ENCODE data around the gene CSMD2. TPM values are rescaled to one million over a fixed set of nuclear protein-coding genes. Genes with fewer than 3 reads are reported as not detected.
"Not testable (repeated sequence)": the region's sequence is repeated elsewhere in the genome, so short reads cannot be mapped to it uniquely, and the experiment has no call there.

Gene CSMD2
- total RNA-seq, 3 donors from 2014 or later = 0.12 to 0.41 (median 0.28) TPM

DNA sequence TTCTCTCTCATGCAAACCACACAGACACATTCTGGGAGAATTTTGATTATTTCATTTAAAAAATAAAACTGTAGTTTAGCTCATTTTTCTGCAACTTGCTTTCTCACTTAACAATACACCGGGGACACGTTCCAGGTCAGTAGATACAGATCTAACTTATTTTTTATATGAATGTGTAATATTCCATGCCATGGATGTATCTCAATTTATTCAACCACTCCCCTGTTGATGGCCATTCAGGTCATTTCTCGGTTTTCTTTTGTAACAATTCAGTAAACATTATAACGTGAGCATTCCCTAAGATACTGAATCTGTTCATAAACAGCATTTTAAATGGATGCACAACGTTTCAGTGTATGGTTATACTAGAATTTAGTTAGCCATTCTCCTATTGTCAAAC is 64.7 kb downstream of the CSMD2 start:
- TF ChIP-seq, protein P1, sequence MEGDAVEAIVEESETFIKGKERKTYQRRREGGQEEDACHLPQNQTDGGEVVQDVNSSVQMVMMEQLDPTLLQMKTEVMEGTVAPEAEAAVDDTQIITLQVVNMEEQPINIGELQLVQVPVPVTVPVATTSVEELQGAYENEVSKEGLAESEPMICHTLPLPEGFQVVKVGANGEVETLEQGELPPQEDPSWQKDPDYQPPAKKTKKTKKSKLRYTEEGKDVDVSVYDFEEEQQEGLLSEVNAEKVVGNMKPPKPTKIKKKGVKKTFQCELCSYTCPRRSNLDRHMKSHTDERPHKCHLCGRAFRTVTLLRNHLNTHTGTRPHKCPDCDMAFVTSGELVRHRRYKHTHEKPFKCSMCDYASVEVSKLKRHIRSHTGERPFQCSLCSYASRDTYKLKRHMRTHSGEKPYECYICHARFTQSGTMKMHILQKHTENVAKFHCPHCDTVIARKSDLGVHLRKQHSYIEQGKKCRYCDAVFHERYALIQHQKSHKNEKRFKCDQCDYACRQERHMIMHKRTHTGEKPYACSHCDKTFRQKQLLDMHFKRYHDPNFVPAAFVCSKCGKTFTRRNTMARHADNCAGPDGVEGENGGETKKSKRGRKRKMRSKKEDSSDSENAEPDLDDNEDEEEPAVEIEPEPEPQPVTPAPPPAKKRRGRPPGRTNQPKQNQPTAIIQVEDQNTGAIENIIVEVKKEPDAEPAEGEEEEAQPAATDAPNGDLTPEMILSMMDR (IDR thresholded peaks at IDR 0.05) = no peak
- intact Hi-C loops (cut with DNase I, micrococcal nuclease) = no loop called here
- no peak overlapping the region for H3K4me3 ChIP-seq
- H3K36me3 ChIP-seq (ENCODE audit: low read depth) = no peaks in the 10 kb centered on the region
- H3K4me1 ChIP-seq (ENCODE audit: low read depth) = no peaks in the 10 kb centered on the region
- ATAC-seq (no peak), DNase-seq (no peak)
- no peaks in the 10 kb centered on the region for H3K9me3 ChIP-seq

DNA sequence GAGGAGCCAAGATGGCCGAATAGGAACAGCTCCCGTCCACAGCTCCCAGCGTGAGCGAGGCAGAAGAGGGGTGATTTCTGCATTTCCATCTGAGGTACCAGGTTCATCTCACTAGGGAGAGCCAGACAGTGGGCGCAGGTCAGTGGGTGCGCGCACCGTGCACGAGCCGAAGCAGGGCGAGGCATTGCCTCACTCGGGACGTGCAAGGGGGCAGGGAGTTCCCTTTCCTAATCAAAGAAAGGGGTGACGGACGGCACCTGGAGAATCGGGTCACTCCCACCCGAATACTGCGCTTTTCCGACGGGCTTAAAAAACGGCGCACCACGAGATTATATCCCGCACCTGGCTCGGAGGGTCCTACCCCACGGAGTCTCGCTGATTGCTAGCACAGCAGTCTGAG is 72.6 kb downstream of the CSMD2 start:
- ATAC-seq; H3K9me3 ChIP-seq; H3K4me1 ChIP-seq (ENCODE audit: low read depth); DNase-seq; intact Hi-C loops (cut with DNase I, micrococcal nuclease); H3K4me3 ChIP-seq; H3K36me3 ChIP-seq (ENCODE audit: low read depth): not testable (repeated sequence)

DNA sequence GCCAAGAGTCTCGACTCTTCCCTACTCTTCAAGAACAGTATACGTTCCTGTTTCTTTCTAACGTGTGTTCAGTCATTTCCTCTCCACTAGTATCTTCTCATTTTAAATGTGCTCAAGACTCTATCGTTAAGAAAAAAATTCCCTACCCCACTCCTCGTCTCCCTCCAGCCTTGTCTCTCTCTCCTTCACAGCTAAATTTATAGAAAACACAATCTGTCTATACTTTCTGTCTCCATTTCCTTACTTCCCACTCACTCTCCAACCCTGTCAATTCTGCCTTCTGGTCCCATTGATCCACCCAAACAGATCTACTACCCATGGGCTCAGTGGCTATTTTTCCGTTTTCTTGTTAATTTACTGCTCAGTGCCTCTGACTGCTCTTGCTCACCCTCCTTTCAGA is 75.3 kb downstream of the CSMD2 start:
- ATAC-seq (no peak), DNase-seq (no peak)
- TF ChIP-seq, protein P1 (IDR thresholded peaks at IDR 0.05) = no peak
- intact Hi-C loops (cut with DNase I, micrococcal nuclease) = no loop called here
- Histone ChIP-seq H3K4me3 (no peak overlapping the region), H3K36me3 (ENCODE audit: low read depth) (no peaks in the 10 kb centered on the region), H3K4me1 (ENCODE audit: low read depth) (no peaks in the 10 kb centered on the region), H3K9me3 (no peaks in the 10 kb centered on the region)

DNA sequence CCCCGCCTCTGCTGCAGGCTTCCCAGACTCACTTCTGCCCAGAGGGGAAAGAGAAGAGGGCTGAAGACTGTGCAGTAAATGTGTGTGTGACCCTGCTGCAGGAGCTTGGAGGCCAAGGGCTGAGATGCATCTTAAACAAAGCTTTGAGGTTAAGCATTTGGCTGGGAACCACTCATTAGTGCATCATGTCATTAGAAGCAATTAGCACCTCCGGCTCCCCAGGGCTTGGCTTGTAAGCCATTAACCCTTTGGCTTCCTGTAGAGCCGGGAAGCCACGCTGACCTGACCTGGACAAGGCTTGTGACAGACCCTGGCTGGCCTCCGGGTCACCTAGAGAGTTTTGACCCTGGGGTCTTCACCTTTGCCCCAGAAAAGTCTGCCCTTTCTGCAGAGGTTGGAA is 77.0 kb downstream of the CSMD2 start:
- DNase-seq (no peak), ATAC-seq (no peak)
- no peaks in the 10 kb centered on the region for H3K4me1 ChIP-seq (ENCODE audit: low read depth)
- no peaks in the 10 kb centered on the region for H3K9me3 ChIP-seq
- H3K36me3 ChIP-seq (ENCODE audit: low read depth) = no peaks in the 10 kb centered on the region
- TF ChIP-seq, protein P1 (IDR thresholded peaks at IDR 0.05) = no peak
- no peak overlapping the region for H3K4me3 ChIP-seq
- intact Hi-C loops (cut with DNase I, micrococcal nuclease) = no loop called here

DNA sequence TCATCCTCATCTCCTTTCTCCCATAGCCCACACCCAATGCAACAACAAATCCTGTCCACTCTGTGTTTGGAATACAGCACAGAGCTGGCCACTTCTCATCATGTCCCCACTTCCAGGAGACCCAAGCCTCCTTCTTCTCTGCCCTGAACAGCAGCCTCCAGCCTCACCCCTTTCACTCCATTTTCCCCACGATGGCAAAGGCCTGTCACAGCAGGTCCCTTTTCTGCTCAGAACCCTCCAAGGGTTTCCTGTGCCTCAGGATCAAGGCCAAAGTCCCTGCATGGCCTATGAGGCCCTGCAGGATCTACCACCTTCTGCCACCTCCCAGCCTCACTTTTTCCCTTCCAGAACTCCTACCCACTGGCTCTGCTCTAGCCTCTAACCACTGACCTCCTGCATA is 78.5 kb downstream of the CSMD2 start:
- Histone ChIP-seq H3K9me3 (no peaks in the 10 kb centered on the region), H3K4me1 (ENCODE audit: low read depth) (no peaks in the 10 kb centered on the region), H3K4me3 (no peak overlapping the region), H3K36me3 (ENCODE audit: low read depth) (no peaks in the 10 kb centered on the region)
- no peak for ATAC-seq
- TF ChIP-seq, protein P1 (IDR thresholded peaks at IDR 0.05) = no peak
- no peak for DNase-seq
- intact Hi-C loops (cut with DNase I, micrococcal nuclease) = no loop called here

DNA sequence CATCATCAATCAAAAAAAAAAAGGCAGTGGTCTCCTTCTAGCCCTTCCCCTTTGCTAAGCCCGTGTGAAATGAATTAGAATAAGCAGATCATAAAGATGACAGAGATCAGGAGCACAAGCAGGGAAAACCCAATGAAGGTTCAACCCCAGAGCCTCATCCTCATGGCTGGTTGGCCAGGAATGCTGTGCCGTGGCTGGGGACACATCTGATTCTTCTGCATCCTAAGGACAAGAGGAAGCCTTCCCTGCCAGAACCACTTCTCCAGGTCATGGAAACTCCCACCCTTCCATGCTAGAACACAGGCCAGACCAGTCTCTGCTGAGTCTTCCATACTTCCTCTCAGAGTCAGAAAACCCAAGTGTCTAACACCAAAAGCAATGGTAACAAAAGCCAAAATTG is 81.1 kb downstream of the CSMD2 start:
- ATAC-seq = no peak
- H3K36me3 ChIP-seq (ENCODE audit: low read depth) = no peaks in the 10 kb centered on the region
- H3K9me3 ChIP-seq = no peaks in the 10 kb centered on the region

DNA sequence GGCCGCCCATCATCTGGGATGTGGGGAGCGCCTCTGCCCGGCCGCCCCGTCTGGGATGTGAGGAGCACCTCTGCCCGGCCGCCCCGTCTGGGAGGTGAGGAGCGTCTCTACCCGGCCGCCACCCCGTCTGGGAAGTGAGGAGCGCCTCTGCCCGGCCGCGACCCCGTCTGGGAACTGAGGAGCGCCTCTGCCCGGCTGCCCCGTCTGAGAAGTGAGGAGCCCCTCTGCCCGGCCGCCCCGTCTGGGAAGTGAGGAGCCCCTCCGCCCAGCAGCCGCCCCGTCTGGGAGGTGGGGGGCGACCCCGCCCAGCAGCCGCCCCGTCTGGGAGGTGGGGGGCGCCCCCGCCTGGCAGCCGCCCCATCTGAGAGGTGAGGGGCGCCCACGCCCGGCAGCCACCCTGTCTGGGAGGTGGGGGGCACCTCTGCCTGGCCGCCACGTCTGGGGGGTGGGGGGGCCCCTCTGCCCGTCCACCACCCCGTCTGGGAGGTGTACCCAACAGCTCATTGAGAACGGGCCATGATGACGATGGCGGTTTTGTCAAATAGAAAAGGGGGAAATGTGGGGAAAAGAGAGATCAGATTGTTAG is 82.9 kb downstream of the CSMD2 start:
- H3K9me3 ChIP-seq; ATAC-seq; H3K4me3 ChIP-seq; H3K36me3 ChIP-seq (ENCODE audit: low read depth); H3K4me1 ChIP-seq (ENCODE audit: low read depth); intact Hi-C loops (cut with DNase I, micrococcal nuclease); DNase-seq: not testable (repeated sequence)

More for the DNA sequence above, 81.1 kb downstream of the CSMD2 start:
- H3K4me1 ChIP-seq (ENCODE audit: low read depth) = no peaks in the 10 kb centered on the region
- no peak for DNase-seq
- intact Hi-C loops (cut with DNase I, micrococcal nuclease) = no loop called here
- TF ChIP-seq, protein P1 (IDR thresholded peaks at IDR 0.05) = no peak
- H3K4me3 ChIP-seq = no peak overlapping the region

Measured in mucosa of descending colon (tissue), 3 donors.